ENCODE data around the gene KIAA0513.

The KIAA0513 gene

GRCh38 chr16:85096921-85097320 is 69.3 kb downstream of the KIAA0513 start:
- Histone ChIP-seq H3K36me3 (ENCODE audit: insufficient read depth, low read length) (no peaks in the 10 kb centered on the region), H3K9ac (ENCODE audit: low read length) (no peak overlapping the region), H3K9me3 (ENCODE audit: low read length) (no peaks in the 10 kb centered on the region), H3K4me1 (ENCODE audit: insufficient read depth, low read length) (no peaks in the 10 kb centered on the region), H3K27me3 (ENCODE audit: control insufficient read depth in 1 of 2, insufficient read depth in 2 of 2, low read length in 2 of 2) (no peaks in the 10 kb centered on the region), H3K4me3 (ENCODE audit: low read depth in 1 of 2, low read length in 2 of 2) (no peak overlapping the region), H3K27ac (ENCODE audit: low read depth, low read length) (no peak overlapping the region)

GRCh38 chr16:85098565-85098964 is 71.0 kb downstream of the KIAA0513 start:
- Histone ChIP-seq H3K9ac (ENCODE audit: low read length) (no peak overlapping the region), H3K9me3 (ENCODE audit: low read length) (no peaks in the 10 kb centered on the region), H3K36me3 (ENCODE audit: insufficient read depth, low read length) (no peaks in the 10 kb centered on the region), H3K4me3 (ENCODE audit: low read depth in 1 of 2, low read length in 2 of 2) (no peak overlapping the region), H3K4me1 (ENCODE audit: insufficient read depth, low read length) (no peaks in the 10 kb centered on the region), H3K27ac (ENCODE audit: low read depth, low read length) (no peak overlapping the region), H3K27me3 (ENCODE audit: control insufficient read depth in 1 of 2, insufficient read depth in 2 of 2, low read length in 2 of 2) (no peaks in the 10 kb centered on the region)

DNA sequence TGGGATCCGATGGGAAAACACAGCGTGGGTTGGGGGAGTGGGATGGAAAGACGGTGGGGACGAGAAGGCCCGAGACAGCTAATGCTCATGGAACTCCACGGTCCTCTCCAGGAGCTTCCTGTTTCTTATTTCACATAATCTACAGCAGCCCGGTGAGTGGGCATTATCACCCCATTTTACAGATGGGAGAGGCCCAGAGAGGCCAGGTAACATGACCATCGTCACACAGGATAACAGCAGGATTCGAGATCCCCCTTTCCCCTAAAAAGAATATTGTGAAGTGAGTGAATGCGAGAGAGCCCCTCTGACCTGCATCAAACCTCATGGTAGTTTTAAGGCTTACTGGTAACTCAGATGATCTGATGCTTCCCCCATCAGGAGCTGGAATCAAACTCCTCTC is 72.7 kb downstream of the KIAA0513 start:
- no peaks in the 10 kb centered on the region for H3K9me3 ChIP-seq (ENCODE audit: low read length)

DNA sequence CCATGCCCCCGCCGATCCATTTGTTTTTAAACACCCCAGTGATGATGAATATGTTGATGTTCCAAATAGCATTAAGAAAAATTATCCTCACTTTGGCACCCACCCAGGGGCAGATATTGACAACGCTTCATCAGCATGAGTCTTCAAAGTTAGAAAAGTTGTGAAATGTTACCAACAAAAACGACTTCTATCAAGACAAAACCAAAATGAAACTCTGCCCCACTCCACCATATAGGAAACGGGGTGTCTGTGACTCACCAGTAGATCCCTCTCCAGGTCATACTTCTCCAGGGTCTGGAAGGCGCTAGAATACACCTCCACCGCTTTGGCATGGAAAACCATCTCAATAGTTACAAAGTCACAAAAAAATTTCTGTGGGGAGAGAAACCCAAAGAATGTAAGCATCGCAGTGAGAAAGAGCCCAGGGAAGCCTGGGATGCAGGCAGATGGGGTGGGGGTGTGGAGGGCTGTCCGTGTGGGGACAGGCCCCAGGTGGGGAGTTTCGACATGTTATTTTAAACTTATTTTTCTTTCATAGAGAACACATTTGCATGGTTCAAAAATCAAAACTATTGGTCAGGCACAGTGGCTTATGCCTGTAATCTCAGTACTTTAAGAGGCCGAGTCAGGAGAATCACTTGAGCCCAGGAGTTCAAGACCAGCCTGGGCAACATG is 74.5 kb downstream of the KIAA0513 start:
- Histone ChIP-seq H3K27me3 (ENCODE audit: control insufficient read depth in 1 of 2, insufficient read depth in 2 of 2, low read length in 2 of 2) (no peaks in the 10 kb centered on the region), H3K9me3 (ENCODE audit: low read length) (no peaks in the 10 kb centered on the region), H3K36me3 (ENCODE audit: insufficient read depth, low read length) (no peaks in the 10 kb centered on the region), H3K9ac (ENCODE audit: low read length) (no peak overlapping the region), H3K4me3 (ENCODE audit: low read depth in 1 of 2, low read length in 2 of 2) (no peak overlapping the region), H3K4me1 (ENCODE audit: insufficient read depth, low read length) (no peaks in the 10 kb centered on the region), H3K27ac (ENCODE audit: low read depth, low read length) (no peak overlapping the region)

More for the DNA sequence above, 72.7 kb downstream of the KIAA0513 start:
- no peak overlapping the region for H3K9ac ChIP-seq (ENCODE audit: low read length)
- no peaks in the 10 kb centered on the region for H3K36me3 ChIP-seq (ENCODE audit: insufficient read depth, low read length)
- no peak overlapping the region for H3K4me3 ChIP-seq (ENCODE audit: low read depth in 1 of 2, low read length in 2 of 2)
- H3K27me3 ChIP-seq (ENCODE audit: control insufficient read depth in 1 of 2, insufficient read depth in 2 of 2, low read length in 2 of 2), result no peaks in the 10 kb centered on the region
- H3K4me1 ChIP-seq (ENCODE audit: insufficient read depth, low read length), result no peaks in the 10 kb centered on the region
- H3K27ac ChIP-seq (ENCODE audit: low read depth, low read length), result no peak overlapping the region

DNA sequence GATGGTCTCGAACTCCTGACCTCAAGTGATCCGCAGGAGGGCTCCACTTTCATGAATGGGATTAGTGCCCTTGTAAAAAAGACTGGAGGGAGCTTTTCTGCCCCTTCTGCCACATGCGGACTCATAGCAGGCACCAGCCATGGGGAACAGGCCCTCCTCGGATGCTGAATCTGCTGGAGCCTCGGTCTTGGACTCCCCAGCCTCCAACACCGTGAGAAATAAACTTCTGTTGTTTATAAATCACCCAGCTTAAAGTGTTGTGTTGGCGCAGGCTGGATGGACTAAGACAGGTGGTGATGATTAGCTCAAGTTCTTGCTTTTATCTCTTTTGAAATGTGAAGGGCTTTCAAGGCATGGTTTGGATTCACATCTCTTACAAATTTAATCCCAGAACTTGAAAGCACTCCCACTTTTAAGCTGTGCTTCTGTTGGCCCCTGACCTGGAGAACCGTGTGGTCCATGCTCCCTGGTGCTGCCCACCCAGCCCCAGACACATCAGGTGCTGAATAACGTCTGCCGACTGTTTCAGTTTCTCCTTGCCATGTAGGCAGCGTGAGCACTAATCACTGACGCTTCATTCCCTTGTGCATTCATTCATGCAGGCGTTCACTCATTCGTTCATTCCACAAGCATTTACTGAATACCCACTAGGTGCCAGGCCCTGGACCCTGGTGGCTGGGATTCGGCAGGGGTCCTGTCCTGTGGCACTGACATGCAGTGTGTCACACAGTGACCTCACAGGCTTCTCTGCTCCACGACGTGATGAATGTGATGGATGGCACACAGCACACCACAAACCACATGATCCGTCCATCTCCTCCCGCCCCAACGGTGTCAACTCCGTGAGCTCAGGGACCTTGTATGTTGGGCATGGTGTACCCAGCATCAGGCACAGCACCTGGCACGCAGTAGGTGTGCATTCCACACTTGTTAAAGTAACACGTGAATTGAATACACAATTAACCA is 75.8 kb downstream of the KIAA0513 start:
- Histone ChIP-seq H3K4me3 (ENCODE audit: low read depth in 1 of 2, low read length in 2 of 2) (no peak overlapping the region), H3K27me3 (ENCODE audit: control insufficient read depth in 1 of 2, insufficient read depth in 2 of 2, low read length in 2 of 2) (no peaks in the 10 kb centered on the region), H3K9ac (ENCODE audit: low read length) (no peak overlapping the region), H3K27ac (ENCODE audit: low read depth, low read length) (no peak overlapping the region), H3K36me3 (ENCODE audit: insufficient read depth, low read length) (no peaks in the 10 kb centered on the region), H3K9me3 (ENCODE audit: low read length) (no peaks in the 10 kb centered on the region), H3K4me1 (ENCODE audit: insufficient read depth, low read length) (no peaks in the 10 kb centered on the region)

GRCh38 chr16:85104147-85104546 is 76.6 kb downstream of the KIAA0513 start:
- Histone ChIP-seq H3K9ac (ENCODE audit: low read length) (no peak overlapping the region), H3K4me1 (ENCODE audit: insufficient read depth, low read length) (no peaks in the 10 kb centered on the region), H3K27me3 (ENCODE audit: control insufficient read depth in 1 of 2, insufficient read depth in 2 of 2, low read length in 2 of 2) (no peaks in the 10 kb centered on the region), H3K9me3 (ENCODE audit: low read length) (no peaks in the 10 kb centered on the region), H3K4me3 (ENCODE audit: low read depth in 1 of 2, low read length in 2 of 2) (no peak overlapping the region), H3K36me3 (ENCODE audit: insufficient read depth, low read length) (no peaks in the 10 kb centered on the region), H3K27ac (ENCODE audit: low read depth, low read length) (no peak overlapping the region)

GRCh38 chr16:85104821-85105391 is 77.3 kb downstream of the KIAA0513 start:
- H3K4me3 ChIP-seq (ENCODE audit: low read depth in 1 of 2, low read length in 2 of 2), result no peak overlapping the region
- H3K9me3 ChIP-seq (ENCODE audit: low read length), result no peaks in the 10 kb centered on the region
- no peak overlapping the region for H3K9ac ChIP-seq (ENCODE audit: low read length)
- no peaks in the 10 kb centered on the region for H3K36me3 ChIP-seq (ENCODE audit: insufficient read depth, low read length)
- H3K27ac ChIP-seq (ENCODE audit: low read depth, low read length), result no peak overlapping the region
- H3K4me1 ChIP-seq (ENCODE audit: insufficient read depth, low read length), result no peaks in the 10 kb centered on the region
- H3K27me3 ChIP-seq (ENCODE audit: control insufficient read depth in 1 of 2, insufficient read depth in 2 of 2, low read length in 2 of 2), result no peaks in the 10 kb centered on the region

GRCh38 chr16:85105475-85105874 is 77.9 kb downstream of the KIAA0513 start:
- Histone ChIP-seq H3K36me3 (ENCODE audit: insufficient read depth, low read length) (no peaks in the 10 kb centered on the region), H3K27ac (ENCODE audit: low read depth, low read length) (no peak overlapping the region), H3K9me3 (ENCODE audit: low read length) (no peaks in the 10 kb centered on the region), H3K4me3 (ENCODE audit: low read depth in 1 of 2, low read length in 2 of 2) (no peak overlapping the region), H3K9ac (ENCODE audit: low read length) (no peak overlapping the region), H3K4me1 (ENCODE audit: insufficient read depth, low read length) (no peaks in the 10 kb centered on the region), H3K27me3 (ENCODE audit: control insufficient read depth in 1 of 2, insufficient read depth in 2 of 2, low read length in 2 of 2) (no peaks in the 10 kb centered on the region)

DNA sequence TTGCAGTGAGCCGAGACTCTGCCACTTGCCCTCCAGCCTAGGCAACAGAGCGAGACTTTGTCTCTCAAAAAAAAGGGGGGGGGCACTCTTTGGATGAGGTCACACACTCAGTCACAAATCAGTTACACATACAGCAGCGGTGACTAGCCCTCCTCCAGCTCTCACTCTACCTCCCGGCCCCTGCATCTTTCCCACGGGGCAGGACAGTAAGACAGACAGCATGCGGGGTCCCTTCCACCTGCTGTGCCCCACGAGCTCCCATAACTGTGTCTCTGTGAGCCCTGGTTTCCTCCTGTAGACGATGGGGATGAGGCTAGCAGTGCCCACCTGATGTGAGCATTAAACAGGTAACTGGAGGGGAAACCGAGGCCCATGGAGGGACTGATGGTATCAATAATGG is 79.5 kb downstream of the KIAA0513 start:
- H3K4me1 ChIP-seq (ENCODE audit: insufficient read depth, low read length), result no peaks in the 10 kb centered on the region
- no peak overlapping the region for H3K9ac ChIP-seq (ENCODE audit: low read length)
- no peaks in the 10 kb centered on the region for H3K27me3 ChIP-seq (ENCODE audit: control insufficient read depth in 1 of 2, insufficient read depth in 2 of 2, low read length in 2 of 2)
- no peak overlapping the region for H3K27ac ChIP-seq (ENCODE audit: low read depth, low read length)
- H3K4me3 ChIP-seq (ENCODE audit: low read depth in 1 of 2, low read length in 2 of 2), result no peak overlapping the region
- H3K36me3 ChIP-seq (ENCODE audit: insufficient read depth, low read length), result no peaks in the 10 kb centered on the region
- no peaks in the 10 kb centered on the region for H3K9me3 ChIP-seq (ENCODE audit: low read length)

DNA sequence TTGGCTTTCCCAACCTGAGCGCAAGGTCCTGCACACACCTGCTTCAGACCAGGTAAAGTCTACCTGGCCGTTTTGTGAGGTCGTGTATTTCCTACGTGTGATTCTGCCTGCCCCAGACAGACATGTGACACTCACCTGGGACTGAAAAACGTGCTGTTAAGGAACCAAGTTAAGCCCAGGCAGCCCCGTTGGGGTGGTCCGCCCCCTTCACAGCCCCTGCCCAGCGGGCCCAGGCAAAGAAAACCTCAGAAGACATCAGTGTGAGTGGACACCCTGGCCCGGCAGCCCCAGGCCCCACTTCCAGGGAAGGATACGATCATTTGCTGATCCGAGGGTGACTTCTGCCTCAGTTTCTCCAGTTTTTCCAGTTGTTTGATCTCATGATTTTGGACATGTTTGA is 79.9 kb downstream of the KIAA0513 start:
- no peak overlapping the region for H3K9ac ChIP-seq (ENCODE audit: low read length)
- no peaks in the 10 kb centered on the region for H3K4me1 ChIP-seq (ENCODE audit: insufficient read depth, low read length)
- no peaks in the 10 kb centered on the region for H3K27me3 ChIP-seq (ENCODE audit: control insufficient read depth in 1 of 2, insufficient read depth in 2 of 2, low read length in 2 of 2)
- no peak overlapping the region for H3K4me3 ChIP-seq (ENCODE audit: low read depth in 1 of 2, low read length in 2 of 2)
- no peaks in the 10 kb centered on the region for H3K36me3 ChIP-seq (ENCODE audit: insufficient read depth, low read length)
- no peaks in the 10 kb centered on the region for H3K9me3 ChIP-seq (ENCODE audit: low read length)
- H3K27ac ChIP-seq (ENCODE audit: low read depth, low read length), result no peak overlapping the region

DNA sequence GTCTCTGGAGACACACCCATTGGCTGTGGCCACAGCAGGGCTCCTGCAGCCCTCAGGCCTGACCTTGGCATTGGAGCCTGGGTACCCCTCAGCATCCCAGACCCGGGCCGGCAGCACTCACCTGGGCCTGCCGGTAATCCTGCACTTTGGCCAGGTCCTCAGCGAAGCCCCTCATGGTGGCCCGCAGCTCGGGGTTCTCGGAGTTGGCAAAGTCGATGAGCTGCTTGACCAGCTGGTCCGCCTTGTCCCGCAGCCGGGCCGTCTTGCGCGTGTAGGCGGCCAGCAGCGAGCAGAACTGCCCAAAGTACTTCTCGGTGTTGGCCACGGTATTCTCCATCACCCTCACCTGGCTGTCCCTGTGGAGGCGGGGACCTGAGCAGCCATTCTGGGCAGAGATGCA is 82.5 kb downstream of the KIAA0513 start:
- no peaks in the 10 kb centered on the region for H3K27me3 ChIP-seq (ENCODE audit: control insufficient read depth in 1 of 2, insufficient read depth in 2 of 2, low read length in 2 of 2)
- no peak overlapping the region for H3K4me3 ChIP-seq (ENCODE audit: low read depth in 1 of 2, low read length in 2 of 2)
- H3K9ac ChIP-seq (ENCODE audit: low read length), result no peak overlapping the region
- H3K27ac ChIP-seq (ENCODE audit: low read depth, low read length), result no peak overlapping the region
- no peaks in the 10 kb centered on the region for H3K4me1 ChIP-seq (ENCODE audit: insufficient read depth, low read length)
- H3K36me3 ChIP-seq (ENCODE audit: insufficient read depth, low read length), result no peaks in the 10 kb centered on the region
- H3K9me3 ChIP-seq (ENCODE audit: low read length), result no peaks in the 10 kb centered on the region
